HS-27A (cell line): Measurements from ENCODE around the gene KDM6A.
"Not testable (repeated sequence)": the region's sequence is repeated elsewhere in the genome, so short reads cannot be mapped to it uniquely, and the experiment has no call there.

ENCODE experiments used
- DNase-seq: peaks from one replicate; pipeline ENCODE4 v3.0.0-alpha.2; 2012; ENCODE audit warnings: low read depth, missing footprints

The KDM6A gene

GRCh38 chrX:44961817-44962607 lies 89.0 kb downstream of the KDM6A start:
- DNase-seq: no peak

GRCh38 chrX:44962944-44963343 lies 90.0 kb downstream of the KDM6A start:
- no peak for DNase-seq

- no peak for DNase-seq
These were observed 94.2 kb downstream of the KDM6A start for GRCh38 chrX:44967221-44967620.

GRCh38 chrX:44970709-44971108 lies 97.7 kb downstream of the KDM6A start:
- DNase-seq: no peak

GRCh38 chrX:44971674-44972073 lies 98.7 kb downstream of the KDM6A start:
- DNase-seq: no peak

- no peak for DNase-seq
These were observed 99.1 kb downstream of the KDM6A start for GRCh38 chrX:44972132-44972531.

- no peak for DNase-seq
These were observed 100.5 kb downstream of the KDM6A start for GRCh38 chrX:44973420-44973932.

GRCh38 chrX:44974451-44974850 lies 101.5 kb downstream of the KDM6A start:
- DNase-seq: peak; percentile 5

GRCh38 chrX:44975666-44976263 lies 102.8 kb downstream of the KDM6A start:
- no peak for DNase-seq

- no peak for DNase-seq
These were observed 106.0 kb downstream of the KDM6A start for GRCh38 chrX:44978976-44979375.

- no peak for DNase-seq
These were observed 107.4 kb downstream of the KDM6A start for GRCh38 chrX:44980403-44980802.

- DNase-seq: no peak
These were observed 107.9 kb downstream of the KDM6A start for GRCh38 chrX:44980883-44981282.

GRCh38 chrX:44989995-44990770 lies 117.2 kb downstream of the KDM6A start:
- DNase-seq: no peak

GRCh38 chrX:44992775-44993174 lies 119.8 kb downstream of the KDM6A start:
- no peak for DNase-seq

- DNase-seq: no peak
These were observed 123.3 kb downstream of the KDM6A start for GRCh38 chrX:44996277-44996676.

- no peak for DNase-seq
These were observed 124.4 kb downstream of the KDM6A start for GRCh38 chrX:44997282-44997812.

- DNase-seq: no peak
These were observed 124.9 kb downstream of the KDM6A start for GRCh38 chrX:44997888-44998287.

- not testable (repeated sequence) for DNase-seq
These were observed 126.2 kb downstream of the KDM6A start for GRCh38 chrX:44999237-44999636.

GRCh38 chrX:44999872-45000271 lies 126.9 kb downstream of the KDM6A start:
- DNase-seq: not testable (repeated sequence)

GRCh38 chrX:45001048-45001447 lies 128.1 kb downstream of the KDM6A start:
- DNase-seq: no peak

GRCh38 chrX:45003085-45003484 lies 130.1 kb downstream of the KDM6A start:
- DNase-seq: no peak

- no peak for DNase-seq
These were observed 133.2 kb downstream of the KDM6A start for GRCh38 chrX:45006002-45006800.
